ENCODE measurements around the gene KRT3.

The KRT3 gene

GRCh38 chr12:52824741-52825410 lies 29.0 kb upstream of the KRT3 start:
- H3K27me3 ChIP-seq, result no peaks in the 10 kb centered on the region

GRCh38 chr12:52823761-52824450 lies 28.0 kb upstream of the KRT3 start:
- Histone ChIP-seq H3K36me3 (no peaks in the 10 kb centered on the region), H3K4me1 (ENCODE audit: control insufficient read depth in 1 of 2, insufficient read depth in 1 of 2, low read depth in 1 of 2, low read length in 1 of 2) (no peaks in the 10 kb centered on the region), H3K27me3 (peaks cover 2% of the 10 kb centered on the region), H3K9me3 (no peaks in the 10 kb centered on the region), H3K4me3 (ENCODE audit: low read depth in 1 of 2, low read length in 1 of 2) (no peak overlapping the region), H3K27ac (no peak overlapping the region)
- TF ChIP-seq, protein P1, sequence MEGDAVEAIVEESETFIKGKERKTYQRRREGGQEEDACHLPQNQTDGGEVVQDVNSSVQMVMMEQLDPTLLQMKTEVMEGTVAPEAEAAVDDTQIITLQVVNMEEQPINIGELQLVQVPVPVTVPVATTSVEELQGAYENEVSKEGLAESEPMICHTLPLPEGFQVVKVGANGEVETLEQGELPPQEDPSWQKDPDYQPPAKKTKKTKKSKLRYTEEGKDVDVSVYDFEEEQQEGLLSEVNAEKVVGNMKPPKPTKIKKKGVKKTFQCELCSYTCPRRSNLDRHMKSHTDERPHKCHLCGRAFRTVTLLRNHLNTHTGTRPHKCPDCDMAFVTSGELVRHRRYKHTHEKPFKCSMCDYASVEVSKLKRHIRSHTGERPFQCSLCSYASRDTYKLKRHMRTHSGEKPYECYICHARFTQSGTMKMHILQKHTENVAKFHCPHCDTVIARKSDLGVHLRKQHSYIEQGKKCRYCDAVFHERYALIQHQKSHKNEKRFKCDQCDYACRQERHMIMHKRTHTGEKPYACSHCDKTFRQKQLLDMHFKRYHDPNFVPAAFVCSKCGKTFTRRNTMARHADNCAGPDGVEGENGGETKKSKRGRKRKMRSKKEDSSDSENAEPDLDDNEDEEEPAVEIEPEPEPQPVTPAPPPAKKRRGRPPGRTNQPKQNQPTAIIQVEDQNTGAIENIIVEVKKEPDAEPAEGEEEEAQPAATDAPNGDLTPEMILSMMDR (IDR thresholded peaks at IDR 0.05), result no peak

More at GRCh38 chr12:52824741-52825410, 29.0 kb upstream of the KRT3 start:
- TF ChIP-seq, protein P1 (IDR thresholded peaks at IDR 0.05), result no peak
- Histone ChIP-seq H3K4me1 (ENCODE audit: control insufficient read depth in 1 of 2, insufficient read depth in 1 of 2, low read depth in 1 of 2, low read length in 1 of 2) (no peaks in the 10 kb centered on the region), H3K36me3 (no peaks in the 10 kb centered on the region), H3K27ac (no peak overlapping the region), H3K4me3 (ENCODE audit: low read depth in 1 of 2, low read length in 1 of 2) (no peak overlapping the region), H3K9me3 (no peaks in the 10 kb centered on the region)

- Histone ChIP-seq H3K9me3 (no peaks in the 10 kb centered on the region), H3K4me1 (ENCODE audit: control insufficient read depth in 1 of 2, insufficient read depth in 1 of 2, low read depth in 1 of 2, low read length in 1 of 2) (no peaks in the 10 kb centered on the region), H3K27ac (no peak overlapping the region), H3K27me3 (peaks cover 9% of the 10 kb centered on the region), H3K4me3 (ENCODE audit: low read depth in 1 of 2, low read length in 1 of 2) (no peak overlapping the region), H3K36me3 (no peaks in the 10 kb centered on the region)
- TF ChIP-seq, protein P1 (IDR thresholded peaks at IDR 0.05), result no peak
Observed at GRCh38 chr12:52822771-52823510, 27.0 kb upstream of the KRT3 start.

DNA sequence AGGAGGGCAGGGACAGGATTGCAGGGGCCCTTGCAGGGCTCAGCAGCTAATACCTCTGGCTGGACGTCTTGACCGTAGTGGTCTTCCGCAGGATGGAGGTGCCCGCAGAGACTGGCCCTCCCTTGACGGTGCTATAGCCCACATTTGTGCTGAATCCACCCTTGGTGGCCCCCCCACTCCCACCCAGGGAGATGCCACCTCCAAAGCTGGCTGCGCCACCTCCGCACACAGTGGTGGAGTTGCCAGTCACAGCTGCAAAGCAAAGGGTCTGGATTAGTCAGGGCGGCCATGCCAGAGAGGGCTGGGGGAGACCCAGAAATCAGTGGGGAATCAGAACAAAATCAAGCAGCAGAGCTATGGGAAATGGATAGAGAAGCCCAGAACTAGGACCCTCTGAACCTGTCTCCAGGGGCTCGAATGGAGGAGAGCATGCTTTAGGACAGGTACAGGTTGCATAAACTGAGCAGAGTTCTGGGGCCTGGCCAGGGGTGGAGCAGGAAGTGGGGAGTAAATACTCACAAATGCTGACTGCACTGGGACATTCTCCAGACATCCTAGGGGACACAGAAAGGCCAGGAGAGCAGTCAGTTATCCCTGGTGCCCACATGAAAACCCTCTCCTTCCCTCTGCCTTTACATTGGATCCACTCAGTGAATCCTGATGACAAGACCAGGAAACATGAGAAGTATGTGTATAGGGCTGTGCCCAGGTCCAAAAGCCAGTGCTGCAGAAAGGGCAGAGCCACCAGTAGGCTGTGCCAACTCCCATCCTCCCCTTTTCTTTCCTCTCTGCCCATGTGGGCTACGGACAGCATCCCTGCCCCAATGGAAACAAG lies 26.1 kb upstream of the KRT3 start:
- Histone ChIP-seq H3K4me1 (ENCODE audit: control insufficient read depth in 1 of 2, insufficient read depth in 1 of 2, low read depth in 1 of 2, low read length in 1 of 2) (no peaks in the 10 kb centered on the region), H3K27ac (no peak overlapping the region), H3K4me3 (ENCODE audit: low read depth in 1 of 2, low read length in 1 of 2) (no peak overlapping the region), H3K9me3 (no peaks in the 10 kb centered on the region), H3K36me3 (no peaks in the 10 kb centered on the region), H3K27me3 (peaks cover 12% of the 10 kb centered on the region)
- TF ChIP-seq, protein P1 (IDR thresholded peaks at IDR 0.05), result no peak

GRCh38 chr12:52821071-52821730 lies 25.3 kb upstream of the KRT3 start:
- H3K27ac ChIP-seq, result no peak overlapping the region
- H3K4me3 ChIP-seq (ENCODE audit: low read depth in 1 of 2, low read length in 1 of 2), result no peak overlapping the region
- TF ChIP-seq, protein P1 (IDR thresholded peaks at IDR 0.05), result no peak
- H3K27me3 ChIP-seq, result peaks cover 12% of the 10 kb centered on the region
- H3K4me1 ChIP-seq (ENCODE audit: control insufficient read depth in 1 of 2, insufficient read depth in 1 of 2, low read depth in 1 of 2, low read length in 1 of 2), result no peaks in the 10 kb centered on the region
- H3K9me3 ChIP-seq, result no peaks in the 10 kb centered on the region
- no peaks in the 10 kb centered on the region for H3K36me3 ChIP-seq
